AG10803 (cell line): Measurements from ENCODE around the gene KCNMA1.
"Not testable (repeated sequence)": the region's sequence is repeated elsewhere in the genome, so short reads cannot be mapped to it uniquely, and the experiment has no call there.

Source experiments
- DNase-seq: peaks from one replicate; pipeline ENCODE4 v3.0.0; 2010; ENCODE audit warnings: low read depth
- H3K4me3 ChIP-seq: 2 replicates; pipeline ENCODE4 v1.5.1; 2011; ENCODE audit warnings: mild to moderate bottlenecking, low read length, control low read depth
- CTCF ChIP-seq: conservative IDR thresholded peaks from 2 replicates; pipeline ENCODE4 v1.5.1; 2011; ENCODE audit warnings: mild to moderate bottlenecking, low read length, control low read depth, inconsistent platforms

Gene KCNMA1

DNA sequence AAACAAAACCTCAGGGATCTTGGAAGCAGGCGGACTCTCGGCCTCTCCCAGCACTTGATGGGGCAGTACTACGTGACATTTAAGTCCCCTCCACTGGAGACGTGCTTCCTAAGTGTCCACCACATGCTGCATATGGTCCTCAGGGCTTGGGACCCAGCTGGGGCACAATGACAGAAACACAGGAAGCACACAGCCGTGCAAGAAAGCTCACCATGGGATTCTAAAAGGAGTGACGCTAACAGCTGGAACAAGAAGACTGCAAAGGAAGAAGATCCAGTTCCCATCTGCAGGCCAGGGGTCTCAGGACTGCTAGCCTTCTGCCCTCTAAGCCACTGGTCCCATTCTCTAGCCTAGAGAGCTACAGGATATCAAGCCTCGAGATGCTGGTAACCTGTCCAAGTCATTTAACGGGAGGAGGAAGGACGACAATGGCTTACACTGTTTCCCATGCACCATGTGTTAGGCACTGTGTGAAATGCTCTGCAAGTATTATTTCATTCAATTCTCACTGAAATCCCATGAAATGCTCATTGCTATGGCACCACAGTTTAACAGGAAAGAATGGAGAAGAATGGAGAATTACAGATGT lies 61.1 kb downstream of the KCNMA1 start:
- no peak for DNase-seq
- no peak for TF ChIP-seq CTCF
- no peak overlapping the region for H3K4me3 ChIP-seq

DNA sequence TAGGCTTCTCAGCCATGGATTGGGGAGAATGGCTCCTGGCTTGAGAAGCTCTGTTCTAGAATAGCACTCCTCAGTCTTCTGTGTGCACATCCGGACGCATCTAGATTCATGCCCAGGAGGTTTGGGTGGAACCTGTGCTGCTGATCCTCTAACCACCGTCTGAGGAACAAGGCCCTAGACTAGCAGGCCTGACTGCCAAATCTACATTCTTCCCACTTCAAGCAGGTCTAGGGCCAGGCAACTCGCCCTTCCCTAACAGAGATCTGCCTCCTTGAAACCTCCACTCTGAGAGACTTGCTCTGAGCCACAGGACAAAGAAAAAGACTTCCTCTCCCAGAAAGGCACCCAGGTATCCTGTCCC lies 61.6 kb downstream of the KCNMA1 start:
- DNase-seq = no peak
- H3K4me3 ChIP-seq = no peak overlapping the region
- no peak for TF ChIP-seq CTCF

DNA sequence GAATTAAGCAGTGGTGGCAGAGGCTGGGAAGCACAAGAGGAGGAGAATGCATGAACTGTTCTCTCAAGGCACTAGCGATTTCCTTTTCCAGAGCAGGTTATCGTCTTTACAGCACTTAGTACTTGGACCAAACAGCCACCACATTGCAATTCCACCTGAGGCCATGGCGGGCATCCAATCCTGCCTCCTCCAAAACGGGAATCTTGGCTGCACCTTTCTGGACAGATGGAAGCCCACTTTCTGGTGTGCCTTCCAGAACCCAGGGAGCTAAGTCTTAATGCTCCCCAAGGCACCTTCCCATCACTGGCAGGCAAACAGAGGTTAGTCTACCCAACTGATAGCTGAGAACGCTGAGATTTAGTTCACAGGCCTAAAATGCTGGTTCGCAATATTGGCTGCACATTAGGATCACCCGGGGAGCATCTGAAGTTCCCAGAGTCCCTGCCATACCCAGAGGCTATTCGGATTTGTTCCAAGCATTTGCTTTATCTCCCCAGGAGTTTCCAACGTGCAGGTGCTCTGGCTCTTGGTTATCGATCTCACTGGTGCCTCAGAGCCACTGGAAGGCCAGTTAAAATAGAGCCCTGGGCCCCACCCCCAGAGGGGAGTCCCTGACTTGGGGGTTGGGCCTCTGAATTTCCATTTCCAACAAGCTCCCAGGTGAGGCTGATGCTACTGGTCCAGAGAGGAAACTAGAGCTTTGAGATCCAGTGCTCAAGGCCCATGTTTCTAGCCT lies 62.2 kb downstream of the KCNMA1 start:
- no peak for TF ChIP-seq CTCF
- H3K4me3 ChIP-seq = no peak overlapping the region
- no peak for DNase-seq

DNA sequence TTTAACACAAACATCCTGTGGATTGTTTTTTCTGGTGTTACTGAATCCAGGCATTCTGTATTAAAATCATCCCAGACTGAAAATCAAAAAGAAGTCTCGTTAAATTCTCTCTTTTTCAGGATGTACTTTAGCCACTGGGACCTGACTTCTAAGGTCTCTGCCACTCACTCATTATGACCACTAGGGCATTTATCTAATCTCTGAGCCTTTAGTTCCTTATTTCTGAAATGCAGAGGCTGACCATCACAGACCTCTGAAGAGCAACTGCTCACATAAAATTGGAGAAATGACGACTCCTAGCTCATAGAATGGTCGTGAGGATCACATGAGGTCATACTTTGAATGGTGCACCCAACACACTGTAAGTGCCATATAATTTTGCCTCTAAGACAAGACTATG lies 63.2 kb downstream of the KCNMA1 start:
- DNase-seq = no peak
- TF ChIP-seq CTCF = no peak
- no peak overlapping the region for H3K4me3 ChIP-seq

DNA sequence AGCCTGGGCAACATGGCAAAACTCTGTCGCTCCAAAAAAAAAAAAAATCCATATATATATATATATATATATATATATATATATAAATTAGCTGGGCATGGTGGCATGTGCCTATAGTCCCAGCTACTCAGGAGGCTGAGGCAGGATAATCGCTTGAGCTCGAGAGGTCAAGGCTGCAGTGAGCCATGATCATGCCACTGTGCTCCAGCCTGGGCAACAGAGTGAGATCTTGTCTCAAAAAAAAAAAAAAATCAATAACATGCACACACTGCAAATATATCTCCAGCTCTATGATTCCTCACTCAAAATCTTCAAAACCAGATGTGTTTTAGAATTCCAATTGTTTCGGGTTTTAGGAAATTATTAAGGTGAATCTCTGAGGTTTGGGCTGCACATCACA lies 65.1 kb downstream of the KCNMA1 start:
- DNase-seq, H3K4me3 ChIP-seq: not testable (repeated sequence)

DNA sequence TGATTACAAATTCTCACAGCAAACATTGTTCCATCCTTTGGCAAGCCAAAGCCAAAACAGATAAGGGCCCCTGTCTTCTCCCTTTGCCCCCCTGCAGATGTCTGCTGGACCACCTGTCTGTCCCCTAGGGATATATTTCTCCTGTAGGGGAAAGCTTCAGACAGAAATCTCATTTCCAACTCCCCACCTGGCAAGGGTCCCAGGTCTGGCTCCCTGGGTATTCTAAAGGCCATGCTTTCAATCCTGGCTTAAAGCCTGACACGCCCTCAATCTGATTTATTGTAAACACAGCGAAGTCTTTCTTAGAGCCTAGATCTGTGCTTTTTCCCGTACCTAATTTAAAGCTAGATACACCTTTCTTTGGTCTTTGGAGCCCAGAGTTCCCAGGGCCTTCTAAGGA lies 66.1 kb downstream of the KCNMA1 start:
- no peak overlapping the region for H3K4me3 ChIP-seq
- TF ChIP-seq CTCF = no peak
- no peak for DNase-seq

DNA sequence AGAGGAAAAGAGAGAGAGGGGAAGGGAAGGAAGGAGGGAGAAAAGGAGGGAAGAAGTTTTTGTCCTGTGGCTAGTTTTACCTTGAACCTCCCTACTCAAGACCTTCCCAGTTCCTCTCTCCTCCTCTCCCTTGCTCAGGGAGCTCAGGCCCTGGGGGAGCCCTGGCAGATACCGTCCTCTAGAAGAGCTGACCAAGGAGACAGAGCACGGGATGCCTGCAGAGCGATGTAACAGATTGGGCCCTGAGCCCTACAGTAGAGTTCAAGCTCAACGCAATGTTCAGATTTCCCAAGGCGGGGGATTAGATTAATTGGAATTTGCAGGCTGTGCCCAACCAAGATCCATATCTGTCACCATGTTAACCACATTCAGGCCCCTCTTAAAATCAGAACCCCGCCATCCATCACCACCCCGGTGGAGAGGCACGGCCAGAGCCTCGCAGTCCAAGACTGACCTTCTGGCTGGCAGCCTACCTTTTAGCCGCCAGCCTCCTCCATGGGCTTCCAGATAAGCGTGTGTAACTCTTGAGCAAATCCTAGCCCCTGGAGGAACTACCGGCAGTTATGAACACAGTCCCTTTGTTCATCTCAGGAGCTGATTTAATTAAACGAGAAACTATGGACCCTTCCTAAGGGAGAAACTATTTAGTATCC lies 70.6 kb downstream of the KCNMA1 start:
- DNase-seq = peak; percentile 33
- no peak for TF ChIP-seq CTCF
- H3K4me3 ChIP-seq = no peak overlapping the region
